ENCODE data around the gene ZNF580.

The ZNF580 gene

DNA sequence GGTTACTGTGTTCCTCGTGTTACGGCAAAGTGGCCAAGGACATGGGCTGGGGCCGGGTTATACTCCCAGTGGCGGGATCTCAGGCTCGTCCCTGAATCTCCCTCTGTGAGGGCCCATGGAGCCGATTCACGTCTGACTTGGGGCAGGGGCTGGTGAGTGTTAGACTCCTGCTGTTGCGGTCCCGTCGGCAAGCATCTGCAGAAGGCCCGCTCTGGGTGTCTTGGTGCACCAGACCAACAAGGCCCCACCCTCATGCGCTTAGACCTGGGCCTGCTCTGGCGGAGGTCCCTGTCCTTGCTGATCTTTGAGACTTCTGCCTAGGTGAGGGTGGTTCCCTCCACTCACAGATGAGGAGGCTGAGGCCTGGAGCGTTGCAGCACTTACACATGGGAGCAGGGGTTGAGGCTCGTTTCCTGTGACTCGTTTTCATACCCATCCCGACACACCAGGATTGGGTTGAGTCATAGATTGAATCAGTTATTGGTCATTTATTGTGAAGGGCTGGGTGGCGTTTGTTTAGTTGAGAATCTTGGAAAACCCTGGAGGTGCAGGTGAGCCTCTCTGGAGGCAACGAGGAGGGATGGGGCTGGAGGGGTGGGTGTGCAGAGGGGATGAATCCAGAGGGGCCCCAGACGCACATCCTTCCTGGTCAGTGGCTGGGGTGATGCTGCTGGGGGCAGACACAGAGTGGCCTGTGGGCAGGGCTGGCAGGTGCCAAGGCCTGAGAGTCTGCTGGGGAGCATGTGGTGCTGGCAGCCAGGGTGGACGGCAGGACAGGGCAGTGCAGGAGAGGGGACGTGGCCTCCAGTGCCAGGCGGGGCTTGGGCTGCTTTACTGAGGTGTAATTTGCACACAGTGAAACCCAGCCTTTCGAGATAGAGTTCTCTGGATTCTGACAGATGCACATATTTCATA is 38.8 kb downstream of the ZNF580 start:
- DNase-seq (ENCODE audit: low spot score): no peak

- DNase-seq (ENCODE audit: low spot score): no peak
Observed at GRCh38 chr19:55680339-55681130, 39.7 kb downstream of the ZNF580 start.

DNA sequence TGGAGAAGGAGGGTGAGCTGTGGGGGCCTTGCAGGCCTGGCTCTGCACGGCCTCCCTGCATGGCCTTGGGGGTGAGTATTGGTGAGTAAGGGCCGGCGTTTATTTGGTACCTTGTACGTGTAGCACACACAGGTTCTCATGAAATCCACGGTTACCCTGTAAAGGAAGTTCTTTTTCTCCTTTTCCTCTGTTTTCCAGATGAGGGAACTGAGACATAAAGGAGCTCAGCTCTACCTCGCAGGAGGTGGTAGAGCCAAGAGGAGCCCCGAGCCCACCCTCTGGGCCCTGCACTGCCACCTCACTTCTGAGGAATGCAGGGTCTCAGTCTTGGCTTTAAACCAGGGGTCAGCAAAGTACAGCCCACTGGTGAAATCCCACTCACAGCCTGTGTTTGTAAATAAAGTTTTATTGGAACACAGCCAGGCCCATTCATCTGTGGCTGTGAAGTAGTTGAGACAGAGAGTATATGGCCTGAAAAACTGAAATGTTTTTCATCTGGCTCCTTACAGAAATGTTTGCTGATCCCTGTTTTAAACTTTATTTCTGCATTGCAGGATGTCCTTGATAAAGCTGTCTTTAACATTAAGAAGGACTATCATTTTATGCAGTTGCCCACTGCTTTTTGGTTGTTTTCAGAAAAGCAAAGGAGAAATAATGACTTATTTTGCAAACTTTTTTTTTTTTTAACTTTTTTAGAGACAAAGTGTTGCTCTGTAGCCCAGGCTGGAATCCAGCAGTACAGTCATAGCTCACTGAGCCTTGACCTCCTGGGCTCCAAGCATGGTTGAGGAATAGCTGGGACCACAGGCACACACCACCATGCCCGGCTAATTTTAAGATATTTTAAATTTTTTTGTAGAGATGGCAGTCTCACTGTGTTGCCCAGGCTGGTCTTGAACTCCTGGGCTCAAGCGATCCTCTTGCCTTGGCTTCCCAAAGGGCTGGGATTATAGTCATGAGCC is 40.6 kb downstream of the ZNF580 start:
- DNase-seq (ENCODE audit: low spot score): no peak

DNA sequence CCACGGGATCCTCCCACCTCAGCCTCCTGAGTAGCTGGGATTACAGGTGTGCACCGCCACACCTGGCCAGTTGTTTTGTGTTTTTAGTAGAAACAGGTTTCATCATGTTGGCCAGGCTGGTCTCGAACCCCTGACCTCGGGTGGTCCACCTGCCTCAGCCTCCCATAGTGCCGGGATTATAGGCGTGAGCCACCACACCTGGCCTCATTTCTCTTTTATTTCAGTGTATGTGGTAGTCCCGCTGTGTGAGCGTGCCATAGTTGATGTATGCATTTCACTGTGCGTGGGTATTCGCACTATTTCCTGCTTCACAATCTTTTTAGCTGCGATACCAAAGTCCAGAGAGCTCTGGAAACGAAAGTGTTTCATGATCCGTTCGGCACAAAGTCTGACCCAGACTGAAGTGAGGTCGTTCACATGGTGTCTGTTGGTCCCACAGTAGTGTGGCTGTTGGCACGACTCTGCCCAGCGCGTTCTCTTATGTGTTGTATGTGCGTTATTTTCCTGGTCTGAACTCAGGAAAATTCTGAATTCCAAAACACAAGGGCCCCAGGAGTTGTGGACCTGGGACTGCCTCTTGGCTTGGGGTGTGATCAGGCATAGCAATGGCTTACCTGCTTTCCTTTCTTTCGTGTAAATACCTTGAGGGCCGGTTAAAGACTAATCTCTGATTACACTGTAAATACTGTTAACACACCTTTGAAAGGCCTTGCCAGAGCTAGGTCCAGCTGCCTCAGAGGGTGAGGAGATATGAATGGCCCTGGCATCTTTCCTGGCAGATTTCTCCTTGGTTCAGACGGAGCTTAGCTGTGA is 42.9 kb downstream of the ZNF580 start:
- DNase-seq (ENCODE audit: low spot score): no peak

GRCh38 chr19:55684946-55685681 is 44.3 kb downstream of the ZNF580 start:
- no peak for DNase-seq (ENCODE audit: low spot score)

DNA sequence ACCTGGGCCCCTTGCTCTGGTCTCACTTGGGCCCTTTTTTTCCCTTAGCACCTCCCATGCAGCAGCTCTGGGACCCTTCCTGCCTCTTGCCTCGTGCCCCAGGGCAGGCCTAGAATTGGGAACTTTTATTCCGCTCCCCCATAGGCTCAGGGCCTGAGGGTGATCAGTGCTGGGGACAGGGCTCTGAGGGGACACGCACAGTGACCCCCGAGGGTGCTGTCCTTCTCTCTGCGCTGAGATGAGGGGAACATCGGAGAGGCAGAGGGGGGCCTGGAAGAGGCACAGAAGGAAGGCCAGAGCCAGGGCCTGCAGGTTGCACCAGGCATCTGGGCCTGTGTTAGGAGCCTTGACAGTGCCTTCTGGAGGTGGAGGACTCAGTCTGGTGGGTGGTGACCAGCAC is 45.0 kb downstream of the ZNF580 start:
- no peak for DNase-seq (ENCODE audit: low spot score)

- no peak for DNase-seq (ENCODE audit: low spot score)
Observed at GRCh38 chr19:55686311-55687050, 45.7 kb downstream of the ZNF580 start.

GRCh38 chr19:55687281-55688201 is 46.7 kb downstream of the ZNF580 start:
- no peak for DNase-seq (ENCODE audit: low spot score)

GRCh38 chr19:55688422-55689218 is 47.8 kb downstream of the ZNF580 start:
- no peak for DNase-seq (ENCODE audit: low spot score)

DNA sequence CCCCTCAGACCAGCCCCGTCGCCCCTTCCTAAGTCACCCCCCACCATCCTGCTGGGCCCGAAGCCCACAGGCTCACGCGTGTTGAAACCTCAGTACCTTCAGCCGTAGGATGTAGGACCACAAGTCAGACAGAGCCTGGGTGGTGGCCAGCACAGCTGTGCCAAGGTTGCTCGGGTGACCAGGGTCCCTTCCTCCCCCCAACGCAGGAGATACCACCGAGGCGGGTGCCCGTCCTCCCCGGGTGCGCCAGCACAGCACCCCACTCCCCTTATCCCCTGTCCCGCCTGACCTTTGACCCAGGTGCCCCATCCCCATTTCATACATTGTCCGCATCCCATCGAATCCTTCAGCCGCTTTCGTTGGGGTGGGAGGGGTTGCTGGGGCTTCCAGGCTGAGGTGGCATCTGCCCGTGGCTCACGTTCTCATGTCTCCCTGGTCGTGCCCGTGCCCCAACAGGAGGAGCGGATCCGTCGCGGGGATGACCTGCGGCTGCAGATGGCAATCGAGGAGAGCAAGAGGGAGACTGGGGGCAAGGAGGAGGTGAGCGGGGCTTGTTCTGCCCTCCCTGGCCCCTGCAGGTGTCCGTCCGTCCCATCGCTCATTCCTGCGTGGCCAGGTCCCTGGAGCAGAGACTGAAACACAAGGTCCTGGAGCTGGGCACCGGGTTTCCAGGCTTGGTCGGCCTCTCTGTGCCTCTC is 48.8 kb downstream of the ZNF580 start:
- DNase-seq (ENCODE audit: low spot score): no peak

DNA sequence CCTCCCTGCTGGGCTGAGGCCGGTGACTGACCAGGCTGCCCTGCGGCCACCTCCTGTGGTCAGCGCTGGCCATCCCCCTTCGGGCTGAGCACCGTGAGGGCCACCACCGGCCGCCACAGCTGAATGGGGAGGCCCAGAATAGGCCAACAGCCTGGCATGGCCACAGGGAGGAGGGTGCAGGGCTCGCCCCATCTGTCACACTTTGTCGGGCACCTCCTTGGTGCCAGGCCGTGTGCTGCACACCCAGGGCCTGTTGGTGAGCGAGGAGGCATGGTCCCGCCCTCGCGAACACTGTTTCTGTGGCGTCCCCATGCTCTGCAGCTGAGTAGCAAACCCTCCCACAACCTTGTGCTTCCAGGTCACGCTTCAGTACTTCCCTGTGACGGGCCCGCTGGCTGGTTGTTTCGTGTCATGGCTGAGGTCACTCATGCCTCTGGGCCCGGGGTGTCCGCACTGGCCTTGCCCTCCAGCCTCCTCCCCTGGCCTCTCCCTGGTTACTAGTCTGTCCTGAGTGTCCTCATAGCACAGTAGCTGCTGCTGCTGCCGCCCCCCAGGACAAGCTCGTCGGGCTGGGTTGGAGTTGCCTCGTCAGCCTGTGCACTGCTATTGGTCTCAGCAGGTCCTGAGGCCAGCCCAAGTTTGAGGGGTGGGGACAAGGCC is 49.4 kb downstream of the ZNF580 start:
- no peak for DNase-seq (ENCODE audit: low spot score)

GRCh38 chr19:55690769-55691545 is 50.2 kb downstream of the ZNF580 start:
- DNase-seq (ENCODE audit: low spot score): no peak

- DNase-seq (ENCODE audit: low spot score): no peak
Observed at GRCh38 chr19:55691561-55692481, 51.0 kb downstream of the ZNF580 start.

DNA sequence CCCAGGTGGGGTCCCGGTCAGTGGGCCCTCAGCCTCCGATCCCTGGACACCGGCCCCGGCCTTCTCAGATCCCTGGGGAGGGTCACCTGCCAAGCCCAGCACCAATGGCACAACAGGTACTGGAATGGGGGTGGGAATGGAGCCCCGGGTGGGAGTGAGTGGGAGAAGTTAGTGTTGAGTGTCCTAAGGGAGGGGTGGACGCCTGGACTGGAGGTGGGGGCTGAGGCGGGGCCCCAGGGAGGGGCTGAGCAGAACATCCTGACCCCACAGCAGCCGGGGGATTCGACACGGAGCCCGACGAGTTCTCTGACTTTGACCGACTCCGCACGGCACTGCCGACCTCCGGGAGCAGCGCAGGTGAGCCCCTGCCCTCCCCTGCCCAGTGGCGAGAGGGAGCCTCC is 51.9 kb downstream of the ZNF580 start:
- no peak for DNase-seq (ENCODE audit: low spot score)

Data from AG08396 (cell line).